IMR-90 (cell line): ENCODE measurements around the gene CACNA1I. TPM values are rescaled to one million over a fixed set of nuclear protein-coding genes. Genes with fewer than 3 reads are reported as not detected.
A peak's percentile ranks its signal among the peaks of the same experiment; 100 is the strongest.

Experiments
- ATAC-seq: fragments of 200-7000 bp; cut with Tn5 transposase; 2 replicates; pipeline ENCODE4 v1.9.1; 2020; ENCODE audit warnings: low read depth, mild to moderate bottlenecking, moderate library complexity
- BruUV-seq: library from RNA; stranded (reverse); fragments of 400-500 nt; replicated peaks from 2 replicates; lab custom pipeline; 2021; lab: Mats Ljungman, UMichigan
- CTCF ChIA-PET: fragments of 300-600 bp; formaldehyde crosslinking; extraction: SDS; loops from one replicate; lab custom pipeline; 2021; ENCODE audit warnings: antibody characterized with exemption; lab: Yijun Ruan, JAX
- POLR2A ChIA-PET: fragments of 300-600 bp; sonication (Branson Sonifier 250); formaldehyde crosslinking; loops from one replicate; lab custom pipeline; 2022; ENCODE audit warnings: antibody characterized with exemption; ENCODE audit not compliant: unreplicated experiment; lab: Charles Lee
- DNase-seq: peaks from one replicate; pipeline ENCODE4 v3.0.0; 2013
- H2AFZ ChIP-seq: replicated peaks from 2 replicates; pipeline ENCODE3; 2013; ENCODE audit warnings: low read length, mild to moderate bottlenecking; ENCODE audit not compliant: poor library complexity
- H2AK5ac ChIP-seq: 2 replicates; pipeline ENCODE4 v1.6.1; 2013; ENCODE audit warnings: low read depth, low read length, inconsistent platforms
- H2AK9ac ChIP-seq: replicated peaks from 2 replicates; pipeline ENCODE3; 2013; ENCODE audit warnings: mild to moderate bottlenecking, low read depth, low read length, moderate library complexity; ENCODE audit not compliant: poor library complexity
- H2BK120ac ChIP-seq: 2 replicates; pipeline ENCODE4 v1.6.1; 2013; ENCODE audit warnings: low read depth, low read length, inconsistent platforms
- H2BK15ac ChIP-seq: 3 replicates; pipeline ENCODE4 v1.6.1; 2013; ENCODE audit warnings: low read depth, low read length, inconsistent platforms
- H2BK20ac ChIP-seq: 2 replicates; pipeline ENCODE4 v1.6.1; 2013; ENCODE audit warnings: low read depth, mild to moderate bottlenecking, inconsistent platforms, low read length, moderate library complexity
- H2BK5ac ChIP-seq: 2 replicates; pipeline ENCODE4 v1.6.1; 2013; ENCODE audit warnings: mild to moderate bottlenecking, low read depth, low read length, inconsistent platforms; ENCODE audit not compliant: poor library complexity, severe bottlenecking
- H3K14ac ChIP-seq: replicated peaks from 2 replicates; pipeline ENCODE4 v1.6.1; 2013; ENCODE audit warnings: low read depth, low read length, inconsistent platforms
- H3K18ac ChIP-seq: 2 replicates; pipeline ENCODE4 v1.6.1; 2013; ENCODE audit warnings: low read depth, low read length, control low read depth
- H3K23ac ChIP-seq: 2 replicates; pipeline ENCODE4 v1.6.1; 2013; ENCODE audit warnings: low read depth, low read length, inconsistent platforms
- H3K27ac ChIP-seq: 2 replicates; pipeline ENCODE4 v1.5.1; 2013; ENCODE audit warnings: mild to moderate bottlenecking, control low read depth, low read length; ENCODE audit not compliant: insufficient read depth
- H3K27me3 ChIP-seq: 2 replicates; pipeline ENCODE4 v1.6.1; 2013; ENCODE audit warnings: low read length; ENCODE audit not compliant: control insufficient read depth, insufficient read depth
- H3K36me3 ChIP-seq: 2 replicates; pipeline ENCODE4 v1.6.1; 2013; ENCODE audit warnings: low read length, mixed read lengths; ENCODE audit not compliant: control insufficient read depth, insufficient read depth
- H3K4ac ChIP-seq: 2 replicates; pipeline ENCODE4 v1.6.1; 2013; ENCODE audit warnings: low read depth, low read length, inconsistent platforms
- H3K4me1 ChIP-seq: 2 replicates; pipeline ENCODE4 v1.6.1; 2013; ENCODE audit warnings: low read length, mixed read lengths; ENCODE audit not compliant: control insufficient read depth, insufficient read depth
- H3K4me2 ChIP-seq: 2 replicates; pipeline ENCODE4 v1.6.1; 2013; ENCODE audit warnings: low read depth, mild to moderate bottlenecking, control low read depth, low read length, moderate library complexity
- H3K4me3 ChIP-seq: 2 replicates; pipeline ENCODE4 v1.5.1; 2013; ENCODE audit warnings: low read depth, mild to moderate bottlenecking, control low read depth, low read length, moderate library complexity; ENCODE audit not compliant: insufficient read depth
- H3K56ac ChIP-seq: 2 replicates; pipeline ENCODE4 v1.6.1; 2013; ENCODE audit warnings: low read length, inconsistent platforms; ENCODE audit not compliant: insufficient read depth; ENCODE audit errors: extremely low read depth
- H3K79me1 ChIP-seq, 2 experiments: 2 replicates each; pipeline ENCODE4 v1.6.1; 2013; ENCODE audit warnings: low read length in 2 of 2, inconsistent platforms in 1 of 2, low read depth in 1 of 2
- H3K9ac ChIP-seq: 2 replicates; pipeline ENCODE4 v1.6.1; 2013; ENCODE audit warnings: low read depth, low read length, control low read depth
- H3K9me1 ChIP-seq: 2 replicates; pipeline ENCODE4 v1.6.1; 2013; ENCODE audit warnings: low read length, inconsistent platforms; ENCODE audit not compliant: insufficient read depth
- H3K9me3 ChIP-seq: 2 replicates; pipeline ENCODE4 v1.6.1; 2013; ENCODE audit warnings: low read length; ENCODE audit not compliant: control insufficient read depth, insufficient read depth
- H4K20me1 ChIP-seq: 2 replicates; pipeline ENCODE4 v1.6.1; 2013; ENCODE audit warnings: low read length, inconsistent platforms; ENCODE audit not compliant: insufficient read depth
- H4K5ac ChIP-seq: 2 replicates; pipeline ENCODE4 v1.6.1; 2013; ENCODE audit warnings: mild to moderate bottlenecking, low read depth, low read length, control low read depth
- H4K8ac ChIP-seq, 2 experiments: 2 replicates each; pipeline ENCODE4 v1.6.1; 2013; ENCODE audit warnings: low read depth in 2 of 2, low read length in 2 of 2, control low read depth in 1 of 2, inconsistent platforms in 1 of 2
- H4K91ac ChIP-seq: 2 replicates; pipeline ENCODE4 v1.6.1; 2013; ENCODE audit warnings: low read depth, low read length, inconsistent platforms; ENCODE audit not compliant: insufficient read depth
- MAFK ChIP-seq: IDR thresholded peaks from 2 replicates; pipeline ENCODE4 v1.6.1; 2012; ENCODE audit warnings: low read depth, low read length, improper control_type of control experiment
- MAZ ChIP-seq: IDR thresholded peaks from 2 replicates; pipeline ENCODE4 v1.6.1; 2012; ENCODE audit warnings: low read depth, mild to moderate bottlenecking, low read length, improper control_type of control experiment, moderate library complexity, borderline replicate concordance
- WGBS, 2 experiments: methylation state at CpG; one replicate each; pipeline versions ENCODE4 v1.1.5 to v1.1.7; 2013; ENCODE audit warnings: missing lambda C conversion rate in 2 of 2; ENCODE audit not compliant: insufficient read length in 1 of 2; ENCODE audit errors: extremely low coverage in 2 of 2; 5-methylcytosine and 5-hydroxymethylcytosine counted together
- dilution Hi-C: fragments of 300-500 bp; cut with HindIII; formaldehyde crosslinking; loops from one replicate; pipeline ENCODE4 v1.14.3; 2018; ENCODE audit warnings: low sequenced_read_pairs; ENCODE audit not compliant: unreplicated experiment
- in situ Hi-C: fragments of 300-500 bp; cut with MboI; formaldehyde crosslinking; loops from 3 replicates; pipeline ENCODE4 v1.14.3; 2019; ENCODE audit warnings: low sequenced_read_pairs, inconsistent platforms, mixed read lengths
- intact Hi-C: fragments of 100-400 bp; cut with micrococcal nuclease; formaldehyde crosslinking; loops from 2 replicates; pipeline ENCODE4 v1.10.0; 2022
- polyA plus RNA-seq, 3 experiments: library from polyadenylated mRNA; depleted of rRNA; stranded (reverse); fragments of >200 nt; gene quantifications; 2 replicates each; pipeline ENCODE4 v1.2.3, GENCODE V29; 2012; ENCODE audit warnings: low replicate concordance in 1 of 3
- total RNA-seq: library from RNA; depleted of rRNA; stranded (reverse); fragments of >200 nt; gene quantifications from 2 replicates; pipeline ENCODE4 v1.2.3, GENCODE V29; 2012
- TF ChIP-seq, protein P1 (sequence below): fragments of 150-350 bp; IDR thresholded peaks from 2 replicates; pipeline ENCODE4 v1.6.1; 2017; ENCODE audit warnings: mild to moderate bottlenecking, antibody characterized with exemption, low read length, low read depth

The CACNA1I gene
- total and polyA plus RNA-seq, 2 of the 4 experiments (the other 2 are of a cell fraction), result under 0.01 to 0.02 TPM

DNA sequence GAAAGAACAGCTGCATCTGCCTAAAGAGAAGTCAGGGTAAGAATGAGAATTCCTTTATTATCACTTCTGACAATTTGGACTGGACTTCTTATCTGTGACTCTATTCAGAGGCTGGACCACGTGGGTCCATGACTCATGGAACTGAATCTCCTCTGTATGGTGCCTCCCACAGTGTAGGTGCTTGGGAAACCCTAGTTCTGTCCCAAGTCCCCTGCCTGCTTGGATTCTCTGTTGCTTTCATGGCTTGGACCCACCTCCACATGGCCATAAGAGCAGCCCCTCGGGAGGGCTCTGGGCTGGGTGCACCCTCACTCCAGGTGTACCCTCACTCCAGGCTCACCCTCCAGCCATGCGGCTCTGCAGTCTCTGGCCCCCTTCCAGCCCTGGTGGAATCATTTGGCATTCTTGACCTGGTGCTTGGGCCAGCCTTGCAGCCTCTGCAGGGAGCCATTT is 153.4 kb downstream of the CACNA1I start:
- Histone ChIP-seq H3K4me2 (no peak overlapping the region), H3K4ac (no peak overlapping the region), H4K20me1 (no peaks in the 10 kb centered on the region), H3K9me3 (no peaks in the 10 kb centered on the region), H2BK15ac (no peak overlapping the region), H3K18ac (no peak overlapping the region), H2AK5ac (no peak overlapping the region), H3K9me1 (no peaks in the 10 kb centered on the region), H2AFZ (no peak overlapping the region), H4K8ac (no peak overlapping the region), H3K14ac (no peak overlapping the region), H3K23ac (no peak overlapping the region), H3K4me1 (peaks cover 3% of the 10 kb centered on the region; the same call in 1 of the 2 replicates), H3K79me1 (no peaks in the 10 kb centered on the region), H2BK20ac (no peak overlapping the region), H3K9ac (no peak overlapping the region), H3K27ac (no peak overlapping the region), H2AK9ac (no peak overlapping the region), H3K56ac (no peak overlapping the region), H2BK5ac (no peak overlapping the region), H3K36me3 (no peaks in the 10 kb centered on the region), H4K5ac (no peak overlapping the region), H4K91ac (no peak overlapping the region), H2BK120ac (no peak overlapping the region), H3K27me3 (peaks cover 44% of the 10 kb centered on the region), H3K4me3 (no peak overlapping the region)
- TF ChIP-seq MAZ (no peak), MAFK (no peak)
- TF ChIP-seq, protein P1, sequence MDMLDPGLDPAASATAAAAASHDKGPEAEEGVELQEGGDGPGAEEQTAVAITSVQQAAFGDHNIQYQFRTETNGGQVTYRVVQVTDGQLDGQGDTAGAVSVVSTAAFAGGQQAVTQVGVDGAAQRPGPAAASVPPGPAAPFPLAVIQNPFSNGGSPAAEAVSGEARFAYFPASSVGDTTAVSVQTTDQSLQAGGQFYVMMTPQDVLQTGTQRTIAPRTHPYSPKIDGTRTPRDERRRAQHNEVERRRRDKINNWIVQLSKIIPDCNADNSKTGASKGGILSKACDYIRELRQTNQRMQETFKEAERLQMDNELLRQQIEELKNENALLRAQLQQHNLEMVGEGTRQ, result peak; percentile 83
- dilution Hi-C loops, result no loop called here
- intact Hi-C loops, result no loop called here
- POLR2A ChIA-PET, result interaction anchor here (0.5 kb wide), 1 partner anchor 60 kb away, joined by 3 read pairs; no protein-coding TSS in a partner anchor
- BruUV-seq, result no TSS peak
- ATAC-seq, result peak; percentile 79
- CTCF ChIA-PET, result no interaction called here
- WGBS, 2 experiments, result 20% methylated on average over 2 of the region's 3 CpGs; no CpG with 5 or more reads in 1 of the 2 experiments
- in situ Hi-C loops, result no loop called here
- DNase-seq, result peak; percentile 50
